HEK293 (cell line): ENCODE data around the gene R3HDM2.

ENCODE experiments used
- HOXD13 ChIP-seq: sonication (generic); formaldehyde crosslinking; IDR thresholded peaks from 2 replicates; pipeline ENCODE4 v1.8.0; 2022; ENCODE audit warnings: missing genetic modification reagents, borderline replicate concordance
- PRDM2 ChIP-seq: fragments of 450-650 bp; formaldehyde crosslinking; IDR thresholded peaks from 2 replicates; pipeline ENCODE4 v1.5.1; 2016; ENCODE audit warnings: missing biosample characterization, missing genetic modification characterization, borderline replicate concordance
- SALL2 ChIP-seq: fragments of 450-650 bp; formaldehyde crosslinking; IDR thresholded peaks from 2 replicates; pipeline ENCODE4 v1.5.0; 2017; ENCODE audit warnings: missing biosample characterization, mild to moderate bottlenecking, missing genetic modification characterization, borderline replicate concordance
- TCF7L2 ChIP-seq: IDR thresholded peaks from 2 replicates; pipeline ENCODE4 v1.6.1; 2011; ENCODE audit warnings: low read depth, mild to moderate bottlenecking, inconsistent platforms, low read length, moderate library complexity, borderline replicate concordance
- TSHZ1 ChIP-seq: fragments of 450-650 bp; formaldehyde crosslinking; IDR thresholded peaks from 2 replicates; pipeline ENCODE4 v1.5.1; 2016; ENCODE audit warnings: missing biosample characterization, missing genetic modification characterization, borderline replicate concordance
- ZNF146 ChIP-seq: fragments of 450-650 bp; formaldehyde crosslinking; IDR thresholded peaks from 2 replicates; pipeline ENCODE4 v1.5.1; 2016; ENCODE audit warnings: missing biosample characterization, missing genetic modification characterization
- ZNF211 ChIP-seq: fragments of 450-650 bp; formaldehyde crosslinking; IDR thresholded peaks from 2 replicates; pipeline ENCODE4 v1.5.1; 2016; ENCODE audit warnings: low read depth, missing biosample characterization, missing genetic modification characterization
- ZNF24 ChIP-seq: fragments of 450-650 bp; formaldehyde crosslinking; IDR thresholded peaks from 2 replicates; pipeline ENCODE4 v1.5.1; 2016; ENCODE audit warnings: missing biosample characterization, missing genetic modification characterization
- ZNF510 ChIP-seq: fragments of 450-650 bp; formaldehyde crosslinking; IDR thresholded peaks from 2 replicates; pipeline ENCODE4 v1.5.1; 2018; ENCODE audit warnings: mild to moderate bottlenecking, missing genetic modification characterization, missing biosample characterization; ENCODE audit not compliant: insufficient replicate concordance
- ZNF571 ChIP-seq: fragments of 450-650 bp; formaldehyde crosslinking; IDR thresholded peaks from 2 replicates; pipeline ENCODE4 v1.5.0; 2017; ENCODE audit warnings: missing biosample characterization, missing genetic modification characterization
- ZNF610 ChIP-seq: fragments of 450-650 bp; formaldehyde crosslinking; IDR thresholded peaks from 2 replicates; pipeline ENCODE4 v1.5.1; 2016; ENCODE audit warnings: missing biosample characterization, missing genetic modification characterization, borderline replicate concordance
- ZNF621 ChIP-seq: fragments of 450-650 bp; formaldehyde crosslinking; IDR thresholded peaks from 2 replicates; pipeline ENCODE4 v1.5.1; 2017; ENCODE audit warnings: missing biosample characterization, missing genetic modification characterization
- ZNF645 ChIP-seq: fragments of 450-650 bp; formaldehyde crosslinking; IDR thresholded peaks from 2 replicates; pipeline ENCODE4; 2016; ENCODE audit warnings: missing biosample characterization, missing genetic modification characterization
- ZNF692 ChIP-seq: fragments of 450-650 bp; formaldehyde crosslinking; IDR thresholded peaks from 2 replicates; pipeline ENCODE4 v1.5.1; 2016; ENCODE audit warnings: missing biosample characterization, missing genetic modification characterization
- ZNF776 ChIP-seq: fragments of 450-650 bp; formaldehyde crosslinking; IDR thresholded peaks from 2 replicates; pipeline ENCODE4 v1.5.0; 2017; ENCODE audit warnings: missing biosample characterization, missing genetic modification characterization, borderline replicate concordance
- TF ChIP-seq, protein P1 (sequence below): fragments of 450-650 bp; formaldehyde crosslinking; IDR thresholded peaks from 2 replicates; pipeline ENCODE4 v1.5.1; 2016; ENCODE audit warnings: missing biosample characterization, missing genetic modification characterization
- TF ChIP-seq, protein P2 (sequence below): fragments of 450-650 bp; formaldehyde crosslinking; IDR thresholded peaks from 2 replicates; pipeline ENCODE4 v1.5.1; 2016; ENCODE audit warnings: missing biosample characterization, missing genetic modification characterization
- TF ChIP-seq, protein P3 (sequence below): fragments of 450-650 bp; formaldehyde crosslinking; IDR thresholded peaks from 2 replicates; pipeline ENCODE4 v1.5.1; 2016; ENCODE audit warnings: missing biosample characterization, missing genetic modification characterization
- TF ChIP-seq, protein P4 (sequence below): fragments of 450-650 bp; formaldehyde crosslinking; IDR thresholded peaks from 2 replicates; pipeline ENCODE4 v1.5.1; 2016; ENCODE audit warnings: missing biosample characterization, missing genetic modification characterization

R3HDM2 gene

GRCh38 chr12:57235017-57235727 lies 195.7 kb downstream of the R3HDM2 start (continued):
- no peak for TF ChIP-seq TSHZ1
- TF ChIP-seq, protein P1, sequence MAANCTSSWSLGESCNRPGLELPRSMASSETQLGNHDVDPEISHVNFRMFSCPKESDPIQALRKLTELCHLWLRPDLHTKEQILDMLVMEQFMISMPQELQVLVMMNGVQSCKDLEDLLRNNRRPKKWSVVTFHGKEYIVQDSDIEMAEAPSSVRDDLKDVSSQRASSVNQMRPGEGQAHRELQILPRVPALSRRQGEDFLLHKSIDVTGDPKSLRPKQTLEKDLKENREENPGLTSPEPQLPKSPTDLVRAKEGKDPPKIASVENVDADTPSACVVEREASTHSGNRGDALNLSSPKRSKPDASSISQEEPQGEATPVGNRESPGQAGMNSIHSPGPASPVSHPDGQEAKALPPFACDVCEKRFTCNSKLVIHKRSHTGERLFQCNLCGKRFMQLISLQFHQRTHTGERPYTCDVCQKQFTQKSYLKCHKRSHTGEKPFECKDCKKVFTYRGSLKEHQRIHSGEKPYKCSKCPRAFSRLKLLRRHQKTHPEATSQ = no peak
- TF ChIP-seq ZNF621 (tag by site-specific recombination) = no peak
- no peak for TF ChIP-seq ZNF211
- TF ChIP-seq SALL2 (tag by site-specific recombination) = no peak
- TF ChIP-seq ZNF510 (tag by site-specific recombination) = no peak
- TF ChIP-seq, protein P2, sequence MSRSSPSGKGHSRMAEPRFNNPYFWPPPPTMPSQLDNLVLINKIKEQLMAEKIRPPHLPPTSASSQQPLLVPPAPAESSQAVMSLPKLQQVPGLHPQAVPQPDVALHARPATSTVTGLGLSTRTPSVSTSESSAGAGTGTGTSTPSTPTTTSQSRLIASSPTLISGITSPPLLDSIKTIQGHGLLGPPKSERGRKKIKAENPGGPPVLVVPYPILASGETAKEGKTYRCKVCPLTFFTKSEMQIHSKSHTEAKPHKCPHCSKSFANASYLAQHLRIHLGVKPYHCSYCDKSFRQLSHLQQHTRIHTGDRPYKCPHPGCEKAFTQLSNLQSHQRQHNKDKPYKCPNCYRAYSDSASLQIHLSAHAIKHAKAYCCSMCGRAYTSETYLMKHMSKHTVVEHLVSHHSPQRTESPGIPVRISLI (tag by site-specific recombination) = no peak
- TF ChIP-seq, protein P3, sequence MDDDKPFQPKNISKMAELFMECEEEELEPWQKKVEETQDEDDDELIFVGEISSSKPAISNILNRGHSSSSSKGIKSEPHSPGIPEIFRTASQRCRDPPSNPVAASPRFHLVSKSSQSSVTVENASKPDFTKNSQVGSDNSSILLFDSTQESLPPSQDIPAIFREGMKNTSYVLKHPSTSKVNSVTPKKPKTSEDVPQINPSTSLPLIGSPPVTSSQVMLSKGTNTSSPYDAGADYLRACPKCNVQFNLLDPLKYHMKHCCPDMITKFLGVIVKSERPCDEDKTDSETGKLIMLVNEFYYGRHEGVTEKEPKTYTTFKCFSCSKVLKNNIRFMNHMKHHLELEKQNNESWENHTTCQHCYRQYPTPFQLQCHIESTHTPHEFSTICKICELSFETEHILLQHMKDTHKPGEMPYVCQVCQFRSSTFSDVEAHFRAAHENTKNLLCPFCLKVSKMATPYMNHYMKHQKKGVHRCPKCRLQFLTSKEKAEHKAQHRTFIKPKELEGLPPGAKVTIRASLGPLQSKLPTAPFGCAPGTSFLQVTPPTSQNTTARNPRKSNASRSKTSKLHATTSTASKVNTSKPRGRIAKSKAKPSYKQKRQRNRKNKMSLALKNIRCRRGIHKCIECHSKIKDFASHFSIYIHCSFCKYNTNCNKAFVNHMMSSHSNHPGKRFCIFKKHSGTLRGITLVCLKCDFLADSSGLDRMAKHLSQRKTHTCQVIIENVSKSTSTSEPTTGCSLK (tag by site-specific recombination) = no peak
- TF ChIP-seq TCF7L2 = no peak
- no peak for TF ChIP-seq PRDM2 (tag by site-specific recombination)
- no peak for TF ChIP-seq ZNF146
- no peak; the same call in 1 of the 2 replicates for TF ChIP-seq ZNF610 (tag by site-specific recombination)
- peak; percentile 92 for TF ChIP-seq ZNF692
- TF ChIP-seq ZNF24 (tag by site-specific recombination) = no peak
- TF ChIP-seq, protein P4, sequence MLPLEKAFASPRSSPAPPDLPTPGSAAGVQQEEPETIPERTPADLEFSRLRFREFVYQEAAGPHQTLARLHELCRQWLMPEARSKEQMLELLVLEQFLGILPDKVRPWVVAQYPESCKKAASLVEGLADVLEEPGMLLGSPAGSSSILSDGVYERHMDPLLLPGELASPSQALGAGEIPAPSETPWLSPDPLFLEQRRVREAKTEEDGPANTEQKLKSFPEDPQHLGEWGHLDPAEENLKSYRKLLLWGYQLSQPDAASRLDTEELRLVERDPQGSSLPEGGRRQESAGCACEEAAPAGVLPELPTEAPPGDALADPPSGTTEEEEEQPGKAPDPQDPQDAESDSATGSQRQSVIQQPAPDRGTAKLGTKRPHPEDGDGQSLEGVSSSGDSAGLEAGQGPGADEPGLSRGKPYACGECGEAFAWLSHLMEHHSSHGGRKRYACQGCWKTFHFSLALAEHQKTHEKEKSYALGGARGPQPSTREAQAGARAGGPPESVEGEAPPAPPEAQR = no peak
- TF ChIP-seq HOXD13 (CRISPR knock-in tag) = no peak
- no peak for TF ChIP-seq ZNF571 (tag by site-specific recombination)
- no peak for TF ChIP-seq ZNF776 (tag by site-specific recombination)
- TF ChIP-seq ZNF645 (tag by site-specific recombination) = no peak
